ENCODE results near the gene TUBB3. TPM values are rescaled to one million over a fixed set of nuclear protein-coding genes. Genes with fewer than 3 reads are reported as not detected.

Gene TUBB3
- total RNA-seq, 2 experiments from 2014 or later, result 0.27 to 1.2 TPM

DNA sequence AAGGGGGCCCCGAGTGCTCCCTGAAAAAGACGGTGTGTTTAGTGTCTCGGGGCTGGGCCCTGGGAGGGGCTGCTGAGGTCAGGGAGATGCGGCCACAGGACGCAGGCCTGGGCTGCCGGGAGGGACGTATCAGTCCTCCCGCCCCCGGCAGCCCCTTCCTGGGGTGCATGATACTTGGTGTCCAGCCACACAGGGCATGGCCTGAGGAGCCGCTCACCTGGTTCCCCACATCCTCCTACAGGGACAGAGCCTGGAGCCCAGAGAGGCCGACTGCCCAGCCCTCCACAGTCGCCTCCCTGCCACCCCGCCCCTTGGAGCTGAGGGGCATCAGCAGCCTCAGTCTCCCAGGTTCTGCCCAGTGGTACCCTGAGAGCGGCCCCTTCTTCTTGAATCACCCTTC lies 13.4 kb downstream of the TUBB3 start:
- ATAC-seq (no peak), DNase-seq (no peak)
- intact Hi-C loops (cut with micrococcal nuclease), result no loop called here
- H3K27ac Mint-ChIP-seq, result no peak overlapping the region
- H3K36me3 Mint-ChIP-seq (ENCODE audit: low read depth), result no peaks in the 10 kb centered on the region
- TF ChIP-seq, protein P1, sequence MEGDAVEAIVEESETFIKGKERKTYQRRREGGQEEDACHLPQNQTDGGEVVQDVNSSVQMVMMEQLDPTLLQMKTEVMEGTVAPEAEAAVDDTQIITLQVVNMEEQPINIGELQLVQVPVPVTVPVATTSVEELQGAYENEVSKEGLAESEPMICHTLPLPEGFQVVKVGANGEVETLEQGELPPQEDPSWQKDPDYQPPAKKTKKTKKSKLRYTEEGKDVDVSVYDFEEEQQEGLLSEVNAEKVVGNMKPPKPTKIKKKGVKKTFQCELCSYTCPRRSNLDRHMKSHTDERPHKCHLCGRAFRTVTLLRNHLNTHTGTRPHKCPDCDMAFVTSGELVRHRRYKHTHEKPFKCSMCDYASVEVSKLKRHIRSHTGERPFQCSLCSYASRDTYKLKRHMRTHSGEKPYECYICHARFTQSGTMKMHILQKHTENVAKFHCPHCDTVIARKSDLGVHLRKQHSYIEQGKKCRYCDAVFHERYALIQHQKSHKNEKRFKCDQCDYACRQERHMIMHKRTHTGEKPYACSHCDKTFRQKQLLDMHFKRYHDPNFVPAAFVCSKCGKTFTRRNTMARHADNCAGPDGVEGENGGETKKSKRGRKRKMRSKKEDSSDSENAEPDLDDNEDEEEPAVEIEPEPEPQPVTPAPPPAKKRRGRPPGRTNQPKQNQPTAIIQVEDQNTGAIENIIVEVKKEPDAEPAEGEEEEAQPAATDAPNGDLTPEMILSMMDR (IDR thresholded peaks at IDR 0.05), result no peak
- H3K9me3 Mint-ChIP-seq, result no peaks in the 10 kb centered on the region
- H3K4me1 Mint-ChIP-seq (ENCODE audit: low read depth), result no peaks in the 10 kb centered on the region
- ChIA-PET CTCF (no interaction called here), POLR2A (no interaction called here)
- no peak overlapping the region for H3K4me3 Mint-ChIP-seq
- peaks cover under 1% of the 10 kb centered on the region for H3K27me3 Mint-ChIP-seq

DNA sequence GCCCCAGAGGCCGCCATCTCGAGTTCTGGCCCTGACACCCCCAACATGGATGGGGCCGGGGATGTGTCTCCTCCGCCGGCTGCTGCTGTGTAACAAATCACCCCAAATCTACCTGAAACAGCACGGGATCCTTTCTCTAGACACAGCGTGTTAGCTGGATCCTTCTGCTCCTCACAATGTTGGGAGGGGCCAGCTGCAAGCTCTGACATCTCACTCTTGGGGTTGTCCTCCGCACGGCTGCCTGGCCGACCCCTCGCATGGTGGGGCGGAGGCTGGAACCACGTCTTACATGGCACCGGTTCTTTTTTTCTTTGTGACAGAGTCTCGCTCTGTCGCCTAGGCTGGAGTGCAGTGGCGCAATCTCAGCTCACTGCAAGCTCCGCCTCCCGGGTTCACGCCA lies 13.8 kb downstream of the TUBB3 start:
- Mint-ChIP-seq H3K27ac (no peak overlapping the region), H3K4me3 (no peak overlapping the region), H3K4me1 (ENCODE audit: low read depth) (no peaks in the 10 kb centered on the region), H3K9me3 (no peaks in the 10 kb centered on the region), H3K36me3 (ENCODE audit: low read depth) (no peaks in the 10 kb centered on the region), H3K27me3 (peaks cover 3% of the 10 kb centered on the region)
- no peak for DNase-seq
- no peak for ATAC-seq
- intact Hi-C loops (cut with micrococcal nuclease), result no loop called here
- TF ChIP-seq, protein P1 (IDR thresholded peaks at IDR 0.05), result no peak
- ChIA-PET CTCF (no interaction called here), POLR2A (no interaction called here)

DNA sequence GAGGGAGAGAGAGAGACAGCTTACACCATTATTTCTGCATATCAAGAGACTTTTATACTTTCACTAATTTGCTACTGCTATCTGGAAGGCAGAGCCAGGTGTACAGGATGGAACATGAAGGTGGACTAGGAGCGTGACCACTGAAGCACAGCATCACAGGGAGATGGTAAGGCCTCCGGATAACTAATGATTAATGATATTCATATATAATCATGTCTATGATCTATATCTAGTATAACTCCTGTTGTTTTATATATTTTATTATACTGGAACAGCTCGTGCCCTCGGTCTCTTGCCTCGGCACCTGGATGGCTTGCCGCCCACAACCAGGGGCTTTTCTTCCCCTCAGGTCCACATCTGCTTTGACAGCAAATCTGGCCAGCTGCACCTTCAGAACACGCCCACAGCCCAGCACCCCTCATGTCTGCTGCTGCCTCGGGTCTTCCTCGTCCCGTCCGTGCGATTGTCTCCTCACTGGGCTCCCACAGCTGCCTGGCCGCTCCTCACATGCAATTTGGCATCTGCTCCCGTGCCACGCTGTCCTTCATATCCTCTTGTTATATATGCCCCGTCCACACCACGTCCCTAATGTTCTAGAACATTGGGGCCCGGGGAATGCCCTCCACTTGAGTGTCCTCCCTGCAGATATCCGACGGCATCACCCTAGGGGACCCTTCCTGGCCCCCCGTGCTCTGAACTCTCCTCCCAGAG lies 15.2 kb downstream of the TUBB3 start:
- Mint-ChIP-seq H3K4me1 (ENCODE audit: low read depth) (no peaks in the 10 kb centered on the region), H3K9me3 (no peaks in the 10 kb centered on the region), H3K27me3 (peaks cover 3% of the 10 kb centered on the region), H3K4me3 (no peak overlapping the region), H3K27ac (no peak overlapping the region), H3K36me3 (ENCODE audit: low read depth) (no peaks in the 10 kb centered on the region)
- TF ChIP-seq, protein P1 (IDR thresholded peaks at IDR 0.05), result no peak
- DNase-seq (no peak), ATAC-seq (no peak)
- intact Hi-C loops (cut with micrococcal nuclease), result no loop called here
- POLR2A ChIA-PET, result no interaction called here
- CTCF ChIA-PET, result interaction anchor here (1.1 to 1.2 kb wide), 2 partner anchors 12 to 28 kb away, joined by 3 to 4 read pairs; no protein-coding TSS in a partner anchor

DNA sequence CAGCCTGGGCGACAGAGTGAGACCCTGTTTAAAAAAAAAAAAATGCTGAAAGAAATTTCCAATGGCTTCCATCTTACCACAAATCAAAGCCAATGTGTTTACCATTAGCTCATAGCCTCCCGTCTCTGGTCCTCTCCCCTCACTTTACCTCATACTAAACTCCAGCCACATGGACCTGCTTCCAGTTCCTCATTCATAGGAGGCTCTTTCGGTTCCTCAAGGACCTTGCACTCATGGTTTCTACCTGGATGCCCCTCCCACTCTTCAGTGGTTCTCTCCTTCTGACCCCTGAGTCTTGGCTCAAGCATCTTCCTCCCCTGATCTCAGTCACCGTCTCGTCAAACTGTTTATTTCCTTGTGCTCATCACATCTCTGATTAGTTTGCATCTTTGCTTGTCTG lies 21.6 kb downstream of the TUBB3 start:
- DNase-seq, result no peak
- Mint-ChIP-seq H3K4me3 (no peak overlapping the region), H3K9me3 (no peaks in the 10 kb centered on the region), H3K27me3 (peaks cover 21% of the 10 kb centered on the region), H3K4me1 (ENCODE audit: low read depth) (peaks cover 9% of the 10 kb centered on the region), H3K27ac (no peak overlapping the region), H3K36me3 (ENCODE audit: low read depth) (no peaks in the 10 kb centered on the region)
- TF ChIP-seq, protein P1 (IDR thresholded peaks at IDR 0.05), result no peak
- intact Hi-C loops (cut with micrococcal nuclease), result no loop called here
- ChIA-PET POLR2A (no interaction called here), CTCF (no interaction called here)
- ATAC-seq, result no peak

DNA sequence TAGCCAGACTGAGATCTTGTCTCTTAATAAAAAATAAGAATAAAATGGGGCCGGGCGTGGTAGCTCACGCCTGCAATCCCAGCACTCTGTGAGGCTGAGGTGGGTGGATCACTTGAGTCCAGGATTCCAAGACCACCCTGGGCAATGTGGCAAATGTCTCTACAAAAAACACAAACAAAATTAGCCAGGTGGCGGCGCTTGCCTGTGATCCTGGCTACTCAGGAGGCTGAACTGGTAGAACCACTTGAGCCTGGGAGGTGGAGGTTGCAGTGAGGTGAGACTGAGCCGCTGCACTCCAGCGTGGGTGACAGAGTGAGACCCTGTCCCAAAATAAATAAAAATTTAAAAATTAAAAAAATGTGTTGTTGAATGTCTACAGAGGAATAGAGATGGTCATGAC lies 22.5 kb downstream of the TUBB3 start:
- CTCF ChIA-PET, result no interaction called here
- ATAC-seq (no peak), DNase-seq (no peak)
- intact Hi-C loops (cut with micrococcal nuclease), result no loop called here
- POLR2A ChIA-PET, result no interaction called here
- Mint-ChIP-seq H3K4me1 (ENCODE audit: low read depth) (peaks cover 12% of the 10 kb centered on the region), H3K9me3 (no peaks in the 10 kb centered on the region), H3K27me3 (peaks cover 21% of the 10 kb centered on the region), H3K4me3 (no peak overlapping the region), H3K27ac (no peak overlapping the region), H3K36me3 (ENCODE audit: low read depth) (no peaks in the 10 kb centered on the region)
- TF ChIP-seq, protein P1 (IDR thresholded peaks at IDR 0.05), result no peak
